ENCODE results near the gene ABCC8. TPM values are rescaled to one million over a fixed set of nuclear protein-coding genes. Genes with fewer than 3 reads are reported as not detected.

ABCC8 gene
- total and polyA plus RNA-seq, 2 of the 8 experiments (the other 6 are each of a cell fraction or from before 2014, with no cell fraction given): 3.7 to 4.9 TPM

DNA sequence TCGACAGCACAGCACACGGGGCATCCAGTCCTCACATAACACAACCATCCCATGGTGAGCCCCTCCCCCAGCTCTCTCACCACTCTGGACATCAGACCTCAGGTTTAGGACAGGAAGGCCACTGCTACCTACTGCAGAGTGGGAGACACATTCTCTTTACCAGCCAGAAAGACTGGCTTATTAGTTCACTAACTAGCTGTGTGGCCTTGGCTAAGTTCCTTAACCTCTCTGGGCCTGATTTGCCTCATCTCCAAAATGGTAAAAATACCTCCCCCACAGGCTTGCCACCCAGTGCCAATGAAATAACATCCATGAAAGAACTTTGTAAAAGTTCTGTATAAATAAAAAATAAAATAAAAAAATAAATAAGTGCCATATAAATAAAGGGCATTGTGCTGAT is 35.5 kb upstream of the ABCC8 start (continued):
- TF ChIP-seq CHD7 (IDR thresholded peaks at IDR 0.05; ENCODE audit: insufficient replicate concordance, low read length) (no peak), KDM1A (IDR thresholded peaks at IDR 0.05; ENCODE audit: borderline replicate concordance, low read length) (0 out of 2 replicates have a peak, but pooled peaks have one; percentile 55), CBX8 (IDR thresholded peaks at IDR 0.05; ENCODE audit: borderline replicate concordance, low read depth, low read length) (no peak)
